Measurements from ENCODE around the gene OR10P1. TPM values are rescaled to one million over a fixed set of nuclear protein-coding genes. Genes with fewer than 3 reads are reported as not detected.
A peak's percentile ranks its signal among the peaks of the same experiment; 100 is the strongest.

The OR10P1 gene
- total RNA-seq, 1 donor from 2014 or later = not detected

DNA sequence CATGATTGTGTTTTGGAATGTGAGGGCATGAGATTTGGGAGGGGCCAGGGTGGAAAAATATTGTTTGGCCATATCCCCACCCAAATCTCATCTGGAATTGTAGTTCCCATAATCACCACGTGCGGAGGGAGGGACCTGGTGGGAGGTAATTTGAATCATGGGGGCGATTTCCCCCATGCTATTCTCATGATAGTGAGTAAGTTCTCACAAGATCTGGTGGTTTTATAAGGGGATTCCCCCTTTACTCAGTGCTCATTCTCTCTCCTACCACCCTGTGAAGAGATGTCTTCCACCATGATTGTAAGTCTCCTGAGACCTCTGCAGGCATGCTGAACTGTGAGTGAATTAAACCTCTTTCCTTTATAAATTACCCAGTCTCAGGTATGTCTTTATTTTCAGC is 15.7 kb downstream of the OR10P1 start:
- Histone ChIP-seq H3K27me3 (ENCODE audit: low read depth) (no peaks in the 10 kb centered on the region), H3K4me3 (no peak overlapping the region), H3K36me3 (no peaks in the 10 kb centered on the region), H3K9me3 (replicated peaks) (no peaks in the 10 kb centered on the region), H3K27ac (replicated peaks) (no peak overlapping the region), H3K4me1 (peaks cover 10% of the 10 kb centered on the region)
- TF ChIP-seq, protein P1, sequence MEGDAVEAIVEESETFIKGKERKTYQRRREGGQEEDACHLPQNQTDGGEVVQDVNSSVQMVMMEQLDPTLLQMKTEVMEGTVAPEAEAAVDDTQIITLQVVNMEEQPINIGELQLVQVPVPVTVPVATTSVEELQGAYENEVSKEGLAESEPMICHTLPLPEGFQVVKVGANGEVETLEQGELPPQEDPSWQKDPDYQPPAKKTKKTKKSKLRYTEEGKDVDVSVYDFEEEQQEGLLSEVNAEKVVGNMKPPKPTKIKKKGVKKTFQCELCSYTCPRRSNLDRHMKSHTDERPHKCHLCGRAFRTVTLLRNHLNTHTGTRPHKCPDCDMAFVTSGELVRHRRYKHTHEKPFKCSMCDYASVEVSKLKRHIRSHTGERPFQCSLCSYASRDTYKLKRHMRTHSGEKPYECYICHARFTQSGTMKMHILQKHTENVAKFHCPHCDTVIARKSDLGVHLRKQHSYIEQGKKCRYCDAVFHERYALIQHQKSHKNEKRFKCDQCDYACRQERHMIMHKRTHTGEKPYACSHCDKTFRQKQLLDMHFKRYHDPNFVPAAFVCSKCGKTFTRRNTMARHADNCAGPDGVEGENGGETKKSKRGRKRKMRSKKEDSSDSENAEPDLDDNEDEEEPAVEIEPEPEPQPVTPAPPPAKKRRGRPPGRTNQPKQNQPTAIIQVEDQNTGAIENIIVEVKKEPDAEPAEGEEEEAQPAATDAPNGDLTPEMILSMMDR (IDR thresholded peaks at IDR 0.05; ENCODE audit: borderline replicate concordance) = no peak
- intact Hi-C loops (cut with micrococcal nuclease) = no loop called here
- no peak for DNase-seq

DNA sequence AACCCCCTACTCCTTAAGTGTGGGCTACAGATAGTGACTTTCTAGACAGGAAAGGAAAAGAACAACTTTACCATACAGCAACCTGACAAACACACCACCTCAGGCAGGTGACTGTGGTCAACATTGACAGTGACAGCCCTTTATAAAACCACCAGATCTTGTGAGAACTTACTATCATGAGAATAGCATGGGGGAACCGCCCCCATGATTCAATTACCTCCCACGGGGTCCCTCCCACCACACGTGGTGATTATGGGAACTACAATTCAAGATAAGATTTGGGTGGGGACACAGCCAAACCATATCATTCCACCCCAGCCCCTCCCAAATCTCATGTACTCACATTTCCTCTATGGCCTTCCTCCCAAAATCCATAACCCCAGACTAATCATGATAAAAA is 16.3 kb downstream of the OR10P1 start:
- TF ChIP-seq, protein P1 (IDR thresholded peaks at IDR 0.05; ENCODE audit: borderline replicate concordance) = no peak
- H3K4me3 ChIP-seq = no peak overlapping the region
- H3K27me3 ChIP-seq (ENCODE audit: low read depth) = no peaks in the 10 kb centered on the region
- H3K27ac ChIP-seq (replicated peaks) = no peak overlapping the region
- intact Hi-C loops (cut with micrococcal nuclease) = no loop called here
- no peak for DNase-seq
- no peaks in the 10 kb centered on the region for H3K36me3 ChIP-seq
- H3K9me3 ChIP-seq (replicated peaks) = no peaks in the 10 kb centered on the region
- H3K4me1 ChIP-seq = peaks cover 17% of the 10 kb centered on the region

DNA sequence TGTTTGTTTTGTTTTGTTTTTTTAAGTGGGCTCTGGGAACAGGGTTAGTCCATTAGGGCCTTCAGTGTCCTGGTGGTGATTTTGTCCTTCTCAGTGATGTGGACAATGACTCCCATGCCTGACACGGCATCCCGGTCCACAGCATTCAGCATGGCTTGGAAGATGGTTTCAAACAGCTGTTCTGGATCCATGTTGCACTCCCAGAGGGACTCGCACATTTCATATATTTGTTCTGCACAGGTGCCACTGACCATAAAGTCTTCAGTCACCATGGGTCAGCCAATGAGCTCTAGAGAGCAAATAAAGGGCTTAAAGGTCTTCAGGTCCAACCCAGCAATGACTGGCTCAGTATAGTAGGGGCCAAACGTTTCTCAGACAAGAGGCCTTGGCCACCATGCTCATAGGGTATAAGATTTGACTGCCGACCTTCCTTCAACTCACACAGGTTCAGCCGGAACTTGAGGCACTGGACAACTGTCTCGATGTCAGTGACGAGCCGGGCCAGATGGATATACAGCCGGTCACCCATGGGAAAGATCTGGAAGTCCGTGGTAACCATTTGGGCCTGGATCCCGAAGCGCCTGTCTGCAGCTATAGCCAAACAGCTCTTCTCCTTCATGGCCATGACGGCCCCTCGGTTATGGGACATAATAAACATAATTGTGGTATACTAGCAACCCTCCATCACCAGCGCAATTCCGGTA is 18.0 kb downstream of the OR10P1 start:
- no peak for DNase-seq
- Histone ChIP-seq H3K9me3 (replicated peaks) (no peaks in the 10 kb centered on the region), H3K4me3 (no peak overlapping the region), H3K27ac (replicated peaks) (no peak overlapping the region), H3K36me3 (no peaks in the 10 kb centered on the region), H3K27me3 (ENCODE audit: low read depth) (no peaks in the 10 kb centered on the region), H3K4me1 (peaks cover 29% of the 10 kb centered on the region)
- TF ChIP-seq, protein P1 (IDR thresholded peaks at IDR 0.05; ENCODE audit: borderline replicate concordance) = no peak
- intact Hi-C loops (cut with micrococcal nuclease) = no loop called here

DNA sequence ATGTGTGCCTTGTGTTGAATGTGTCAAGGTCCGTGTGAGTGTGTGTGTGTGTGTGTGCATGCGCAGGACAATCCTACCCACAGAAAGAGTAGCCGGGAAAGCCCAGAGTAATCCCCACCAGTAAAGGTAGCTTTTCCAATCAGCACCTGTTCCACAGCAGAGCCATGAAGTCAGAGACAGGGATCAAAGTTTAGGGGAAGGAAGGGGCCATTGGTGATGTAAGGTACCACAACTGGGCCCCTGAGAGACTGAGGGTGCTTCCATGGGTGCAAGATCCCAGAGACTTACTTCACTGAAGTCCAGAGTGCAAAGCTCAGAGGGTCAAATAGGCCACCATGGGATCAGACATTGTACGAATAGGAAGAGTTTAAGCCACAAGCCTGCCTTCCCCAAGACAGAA is 20.5 kb downstream of the OR10P1 start:
- intact Hi-C loops (cut with micrococcal nuclease) = no loop called here
- TF ChIP-seq, protein P1 (IDR thresholded peaks at IDR 0.05; ENCODE audit: borderline replicate concordance) = no peak
- no peaks in the 10 kb centered on the region for H3K9me3 ChIP-seq (replicated peaks)
- H3K27me3 ChIP-seq (ENCODE audit: low read depth) = no peaks in the 10 kb centered on the region
- no peaks in the 10 kb centered on the region for H3K36me3 ChIP-seq
- H3K4me3 ChIP-seq = no peak overlapping the region
- DNase-seq = no peak
- H3K27ac ChIP-seq (replicated peaks) = peak overlapping the region; percentile 93
- H3K4me1 ChIP-seq = peaks cover 38% of the 10 kb centered on the region

DNA sequence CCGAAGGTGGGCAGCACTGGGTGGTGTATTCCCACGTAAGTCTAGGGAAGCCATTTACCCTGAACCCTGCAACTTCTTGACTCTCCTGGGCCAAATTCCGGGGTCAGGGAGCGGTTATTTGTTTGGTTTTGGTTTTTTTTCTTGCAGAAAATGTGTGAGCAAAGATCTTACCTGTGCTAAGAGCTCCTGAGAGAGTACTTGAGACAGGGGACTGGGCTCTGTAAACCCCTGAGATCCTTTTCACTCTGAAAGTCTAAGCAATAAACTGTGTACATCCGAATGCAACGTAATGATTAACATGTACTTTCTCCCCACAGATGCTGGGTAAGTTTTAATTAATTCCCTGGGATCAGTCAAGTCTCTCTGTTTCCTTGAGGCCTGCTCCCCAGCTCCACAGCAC is 21.5 kb downstream of the OR10P1 start:
- Histone ChIP-seq H3K36me3 (no peaks in the 10 kb centered on the region), H3K9me3 (replicated peaks) (no peaks in the 10 kb centered on the region), H3K27ac (replicated peaks) (peak overlapping the region; percentile 93), H3K4me1 (peaks cover 38% of the 10 kb centered on the region), H3K4me3 (no peak overlapping the region), H3K27me3 (ENCODE audit: low read depth) (no peaks in the 10 kb centered on the region)
- no peak for DNase-seq
- intact Hi-C loops (cut with micrococcal nuclease) = no loop called here
- TF ChIP-seq, protein P1 (IDR thresholded peaks at IDR 0.05; ENCODE audit: borderline replicate concordance) = no peak
